BJ (cell line): Measurements from ENCODE around the gene SCD5. TPM values are rescaled to one million over a fixed set of nuclear protein-coding genes. Genes with fewer than 3 reads are reported as not detected.
"Not testable (repeated sequence)": the region's sequence is repeated elsewhere in the genome, so short reads cannot be mapped to it uniquely, and the experiment has no call there.

ENCODE experiments used
- CTCF ChIA-PET: fragments of 350-600 bp; formaldehyde crosslinking; extraction: SDS; loops from one replicate; lab custom pipeline; 2021; ENCODE audit warnings: antibody characterized with exemption, inconsistent platforms; lab: Yijun Ruan, JAX
- POLR2A ChIA-PET: fragments of 300-600 bp; sonication (Branson Sonifier 250); formaldehyde crosslinking; extraction: SDS; loops from one replicate; lab custom pipeline; 2021; ENCODE audit warnings: antibody characterized with exemption; lab: Charles Lee
- DNase-seq: peaks from one replicate; pipeline ENCODE4 v3.0.0-alpha.2; 2011; ENCODE audit warnings: low read depth
- H3K27me3 ChIP-seq: 2 replicates; pipeline ENCODE4 v1.6.0; 2011; ENCODE audit warnings: low read length; ENCODE audit not compliant: control insufficient read depth, insufficient read depth
- H3K36me3 ChIP-seq: 2 replicates; pipeline ENCODE4 v1.5.1; 2011; ENCODE audit warnings: low read length; ENCODE audit not compliant: control insufficient read depth, insufficient read depth
- H3K4me3 ChIP-seq: 2 replicates; pipeline ENCODE4 v1.5.1; 2011; ENCODE audit warnings: low read depth, mild to moderate bottlenecking, control low read depth, low read length
- CTCF ChIP-seq: IDR thresholded peaks from 2 replicates; pipeline ENCODE4 v1.5.1; 2011; ENCODE audit warnings: low read depth, mild to moderate bottlenecking, control low read depth, inconsistent platforms, low read length, moderate library complexity; ENCODE audit not compliant: insufficient read depth
- polyA minus RNA-seq: library from RNA; depleted of rRNA, polyadenylated mRNA; stranded (reverse); fragments of >200 nt; gene quantifications from 2 replicates; pipeline ENCODE4 v1.2.3, GENCODE V29; 2011; rRNA and poly(A)+ RNA removed
- polyA plus RNA-seq: library from polyadenylated mRNA; depleted of rRNA; stranded (reverse); fragments of >200 nt; gene quantifications from 2 replicates; pipeline ENCODE4 v1.2.3, GENCODE V29; 2011; rRNA removed

SCD5 gene
- polyA plus RNA-seq (32.5 and 34.6 TPM in 2 replicates), polyA minus RNA-seq (26.7 and 36.8 TPM in 2 replicates)

- ChIA-PET POLR2A (interaction anchor here (0.6 to 0.7 kb wide), 3 partner anchors 213 to 425 kb away, joined by 3 to 15 read pairs (median 4); partner anchors contain the start of genes COPS4 and HNRNPD), CTCF (interaction anchor here (0.7 to 3.4 kb wide), 10 partner anchors 9 to 370 kb away, joined by 3 to 21 read pairs (median 3); no protein-coding TSS in a partner anchor)
- Histone ChIP-seq H3K27me3 (no peaks in the 10 kb centered on the region), H3K36me3 (no peaks in the 10 kb centered on the region), H3K4me3 (peak within 1 kb of the TSS; percentile 85)
- TF ChIP-seq CTCF, result peak; percentile 21; the same call in 1 of the 2 replicates
- DNase-seq, result peak; percentile 20
These were observed at the start of gene SCD5 for GRCh38 chr4:82798168-82799005. Gene SCD5, minus strand, starts transcription at chr4:82798796. Its CDS starts 259 bp downstream, at chr4:82798537.

- no peak for DNase-seq
- peaks cover 20% of the 10 kb centered on the region for H3K36me3 ChIP-seq
- TF ChIP-seq CTCF, result peak; percentile 41
- no peak overlapping the region for H3K4me3 ChIP-seq
- POLR2A ChIA-PET, result no interaction called here
- CTCF ChIA-PET, result interaction anchor here (0.7 to 1.1 kb wide), 5 partner anchors 8 to 381 kb away, joined by 3 to 5 read pairs (median 3); no protein-coding TSS in a partner anchor
- H3K27me3 ChIP-seq, result no peaks in the 10 kb centered on the region
These were observed 44.0 kb upstream of the SCD5 start for GRCh38 chr4:82842593-82842992.

- CTCF ChIA-PET, result interaction anchor here (1.6 kb wide), 2 partner anchors 13 to 14 kb away, joined by 4 to 7 read pairs; no protein-coding TSS in a partner anchor
- POLR2A ChIA-PET, result no interaction called here
- peaks cover 16% of the 10 kb centered on the region for H3K36me3 ChIP-seq
These were observed 41.0 kb upstream of the SCD5 start for GRCh38 chr4:82839624-82840023.

GRCh38 chr4:82833696-82834313, 35.2 kb upstream of the SCD5 start:
- DNase-seq, result peak; percentile 52
- TF ChIP-seq CTCF, result peak; percentile 30; the same call in 1 of the 2 replicates
- Histone ChIP-seq H3K27me3 (no peaks in the 10 kb centered on the region), H3K36me3 (peaks cover 6% of the 10 kb centered on the region), H3K4me3 (no peak overlapping the region)
- ChIA-PET POLR2A (no interaction called here), CTCF (interaction anchor here (1.1 to 1.4 kb wide), 3 partner anchors 16 to 405 kb away, joined by 3 to 5 read pairs (median 3); no protein-coding TSS in a partner anchor)

More at GRCh38 chr4:82839624-82840023, 41.0 kb upstream of the SCD5 start:
- TF ChIP-seq CTCF, result no peak
- no peak overlapping the region for H3K4me3 ChIP-seq
- DNase-seq, result no peak
- no peaks in the 10 kb centered on the region for H3K27me3 ChIP-seq

GRCh38 chr4:82833060-82833459, 34.5 kb upstream of the SCD5 start:
- H3K4me3 ChIP-seq, POLR2A ChIA-PET, H3K36me3 ChIP-seq, DNase-seq, H3K27me3 ChIP-seq: not testable (repeated sequence)
- CTCF ChIA-PET, result interaction anchor here (0.9 kb wide), 1 partner anchor 32 kb away, joined by 3 read pairs; no protein-coding TSS in a partner anchor
